ENCODE data around the gene EEF2K.

DNA sequence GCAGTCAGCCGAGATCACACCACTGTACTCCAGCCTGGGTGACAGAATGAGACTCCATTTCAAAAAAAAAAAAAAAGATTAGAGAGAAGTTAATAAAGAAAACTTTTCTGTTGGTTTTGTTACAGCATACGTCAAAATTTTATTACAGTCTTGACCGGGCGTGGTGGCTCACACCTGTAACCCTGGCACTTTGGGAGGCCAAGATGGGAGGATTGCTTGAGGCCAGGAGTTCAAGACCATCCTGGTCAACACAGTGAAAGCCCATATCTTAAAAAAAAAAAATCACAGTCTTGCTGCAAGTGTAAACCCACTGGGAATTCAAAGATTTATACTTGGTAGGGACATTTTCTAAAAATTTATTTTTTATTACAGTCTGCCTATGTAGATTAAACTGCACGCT is 84.9 kb downstream of the EEF2K start:
- no peak for TF ChIP-seq CTCF (IDR thresholded peaks at IDR 0.05 in 2 of 3, conservative IDR thresholded peaks at IDR 0.05 in 1 of 3; ENCODE audit: borderline replicate concordance in 1 of 3, insufficient read depth in 1 of 3, low read depth in 2 of 3, low read length in 2 of 3)
- TF ChIP-seq POLR2AphosphoS5 (IDR thresholded peaks at IDR 0.05; ENCODE audit: low read depth, low read length), result no peak
- TF ChIP-seq ATF3 (IDR thresholded peaks at IDR 0.05), result no peak
- no peak for TF ChIP-seq REST (IDR thresholded peaks at IDR 0.05; ENCODE audit: low read depth)
